Body of pancreas (tissue), 4 donors: Measurements from ENCODE around the gene MYCBP2. TPM values are rescaled to one million over a fixed set of nuclear protein-coding genes. Genes with fewer than 3 reads are reported as not detected.
A peak's percentile ranks its signal among the peaks of the same experiment; 100 is the strongest.

Source experiments
- ATAC-seq: fragments of 150-250 bp; one replicate; pipeline ENCODE4 v1.9.1; 2016
- DNase-seq, 4 donors: peaks; one replicate each; pipeline ENCODE4 v3.0.0-alpha.2; 2019
- H3K27ac ChIP-seq, 4 donors: fragments of 200-600 bp; sonication (generic); 1 replicate in 3 of 4; 2 replicates in 1 of 4; pipeline versions ENCODE4 v1.5.1 to v1.6.1; 2016 to 2019; ENCODE audit warnings: mild to moderate bottlenecking in 1 of 4, mixed read lengths in 1 of 4, moderate library complexity in 1 of 4
- H3K27me3 ChIP-seq, 2 donors: fragments of 200-600 bp; sonication (generic); one replicate each; pipeline ENCODE4 v1.6.0; 2016; ENCODE audit warnings: mild to moderate bottlenecking in 1 of 2
- H3K36me3 ChIP-seq, 2 donors: fragments of 200-600 bp; sonication (generic); replicated peaks in 1 of 2; 2 replicates each; pipeline ENCODE4 v1.5.1; 2016; ENCODE audit warnings: low read depth in 2 of 2; ENCODE audit not compliant: insufficient read depth in 1 of 2
- H3K4me1 ChIP-seq: fragments of 200-600 bp; sonication (generic); one replicate; pipeline ENCODE4 v1.6.0; 2016
- H3K4me3 ChIP-seq, 2 donors: fragments of 200-600 bp; sonication (generic); 1 replicate in 1 of 2; 2 replicates in 1 of 2; pipeline ENCODE4 v1.5.1; 2016 to 2019
- H3K9me3 ChIP-seq, 3 donors: fragments of 200-600 bp; sonication (generic); 1 replicate in 2 of 3; 2 replicates in 1 of 3; pipeline ENCODE4 v1.5.1; 2016
- POLR2A ChIP-seq, 3 donors: fragments of 450-650 bp; IDR thresholded peaks; one replicate each; pipeline ENCODE4 v1.6.1; 2016; ENCODE audit warnings: antibody characterized with exemption in 3 of 3, mild to moderate bottlenecking in 2 of 3
- WGBS, 2 donors: methylation state at CpG; one replicate each; pipeline ENCODE4 v1.1.5; 2017; 5-methylcytosine and 5-hydroxymethylcytosine counted together
- intact Hi-C: fragments of 100-400 bp; cut with DNase I; formaldehyde crosslinking; loops from one replicate; pipeline ENCODE4 v1.15.1; 2023
- total RNA-seq, 2 donors: library from RNA; depleted of rRNA; stranded (reverse); fragments of >200 nt; gene quantifications; one replicate each; pipeline ENCODE4 v1.1.0, GENCODE V29; 2016
- TF ChIP-seq, protein P1 (sequence below), 7 experiments: fragments of 450-650 bp in 4 of 7; fragments of 200-600 bp in 3 of 7; sonication (generic) in 3 of 7; IDR thresholded peaks; one replicate each; pipeline ENCODE4 v1.5.1; 2016 to 2019; ENCODE audit warnings: antibody characterized with exemption in 7 of 7

The MYCBP2 gene
- total RNA-seq, 2 donors from 2014 or later = 85.9 to 127 TPM

DNA sequence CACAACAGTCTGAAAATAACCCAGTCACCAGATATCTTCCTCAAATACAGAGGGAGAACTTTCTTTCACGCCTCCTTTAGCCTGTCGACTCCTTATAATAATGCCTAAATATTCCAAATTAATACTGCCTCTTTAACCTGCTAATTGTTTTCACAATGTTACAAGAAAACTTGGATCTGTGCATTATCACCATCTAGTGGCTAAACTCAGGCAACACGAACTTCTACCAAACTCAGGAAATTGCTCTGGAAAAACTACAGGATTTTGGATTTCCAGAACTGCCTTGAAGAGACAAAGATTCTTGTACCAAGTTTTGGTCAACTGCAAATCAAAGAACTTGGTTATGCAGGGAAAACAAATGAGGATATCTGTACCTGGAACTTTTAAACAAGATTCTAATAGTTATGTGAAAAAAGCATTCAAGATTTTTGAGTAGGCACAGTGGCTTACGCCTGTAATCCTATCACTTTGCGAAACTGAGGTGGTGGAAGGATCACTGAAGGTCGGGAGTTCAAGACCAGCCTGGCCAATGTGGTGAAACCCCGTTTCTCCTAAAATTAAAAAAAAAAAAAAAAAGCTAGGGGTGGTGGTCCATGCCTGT is 324.2 kb downstream of the MYCBP2 start:
- H3K9me3 ChIP-seq = no peaks in the 10 kb centered on the region
- no peak overlapping the region for H3K4me3 ChIP-seq
- H3K27me3 ChIP-seq = no peaks in the 10 kb centered on the region
- ATAC-seq (peak; percentile 56), DNase-seq (peak in 1 of 4 donors; percentile 12)
- WGBS, 2 donors = 48 to 58% methylated on average over 7 of the region's 7 CpGs
- intact Hi-C loops = no loop called here
- H3K27ac ChIP-seq = no peak overlapping the region
- no peak for TF ChIP-seq POLR2A (IDR thresholded peaks at IDR 0.05)
- TF ChIP-seq, protein P1, sequence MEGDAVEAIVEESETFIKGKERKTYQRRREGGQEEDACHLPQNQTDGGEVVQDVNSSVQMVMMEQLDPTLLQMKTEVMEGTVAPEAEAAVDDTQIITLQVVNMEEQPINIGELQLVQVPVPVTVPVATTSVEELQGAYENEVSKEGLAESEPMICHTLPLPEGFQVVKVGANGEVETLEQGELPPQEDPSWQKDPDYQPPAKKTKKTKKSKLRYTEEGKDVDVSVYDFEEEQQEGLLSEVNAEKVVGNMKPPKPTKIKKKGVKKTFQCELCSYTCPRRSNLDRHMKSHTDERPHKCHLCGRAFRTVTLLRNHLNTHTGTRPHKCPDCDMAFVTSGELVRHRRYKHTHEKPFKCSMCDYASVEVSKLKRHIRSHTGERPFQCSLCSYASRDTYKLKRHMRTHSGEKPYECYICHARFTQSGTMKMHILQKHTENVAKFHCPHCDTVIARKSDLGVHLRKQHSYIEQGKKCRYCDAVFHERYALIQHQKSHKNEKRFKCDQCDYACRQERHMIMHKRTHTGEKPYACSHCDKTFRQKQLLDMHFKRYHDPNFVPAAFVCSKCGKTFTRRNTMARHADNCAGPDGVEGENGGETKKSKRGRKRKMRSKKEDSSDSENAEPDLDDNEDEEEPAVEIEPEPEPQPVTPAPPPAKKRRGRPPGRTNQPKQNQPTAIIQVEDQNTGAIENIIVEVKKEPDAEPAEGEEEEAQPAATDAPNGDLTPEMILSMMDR (IDR thresholded peaks at IDR 0.05) = peak; percentile 32 to 64 (median 58)
- H3K36me3 ChIP-seq = peaks cover 0 to 7% of the 10 kb centered on the region in 2 donors
- peaks cover 42% of the 10 kb centered on the region for H3K4me1 ChIP-seq

DNA sequence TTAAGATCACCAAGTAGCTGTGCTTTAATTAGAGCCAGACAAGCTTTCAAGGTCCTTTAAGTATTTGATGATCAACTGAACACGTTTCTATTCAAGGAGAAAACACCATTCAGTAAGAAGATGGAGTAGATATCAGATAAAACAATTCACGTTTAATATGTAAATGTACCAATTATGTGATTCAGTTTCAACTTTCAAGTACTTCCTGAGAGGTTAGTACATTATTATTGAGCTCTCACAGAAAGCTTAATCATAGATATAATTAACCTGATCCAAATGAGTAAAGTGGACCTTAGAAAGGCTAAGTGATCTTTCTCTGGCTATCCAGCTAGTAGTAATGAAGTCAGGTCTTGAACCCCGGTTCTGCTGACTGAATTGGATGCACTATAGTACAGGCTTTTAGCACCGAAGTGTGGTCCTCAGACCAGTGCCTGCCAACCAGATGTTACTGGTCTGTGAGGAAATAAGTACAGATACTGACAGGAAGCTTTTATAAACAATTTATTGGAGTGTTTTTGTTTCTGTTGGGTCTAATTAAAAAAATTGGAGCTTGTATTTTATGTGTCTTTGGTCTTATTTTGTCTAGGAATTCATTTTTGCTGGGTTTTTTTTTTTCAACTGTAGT is 324.8 kb downstream of the MYCBP2 start:
- Histone ChIP-seq H3K9me3 (no peaks in the 10 kb centered on the region), H3K27me3 (no peaks in the 10 kb centered on the region), H3K4me3 (no peak overlapping the region), H3K27ac (no peak overlapping the region), H3K4me1 (peaks cover 42% of the 10 kb centered on the region), H3K36me3 (peaks cover 0 to 5% of the 10 kb centered on the region in 2 donors)
- TF ChIP-seq, protein P1 (IDR thresholded peaks at IDR 0.05) = no peak
- intact Hi-C loops = no loop called here
- ATAC-seq (no peak), DNase-seq (no peak)
- 28 to 37% methylated on average over 4 of the region's 4 CpGs for WGBS, 2 donors

DNA sequence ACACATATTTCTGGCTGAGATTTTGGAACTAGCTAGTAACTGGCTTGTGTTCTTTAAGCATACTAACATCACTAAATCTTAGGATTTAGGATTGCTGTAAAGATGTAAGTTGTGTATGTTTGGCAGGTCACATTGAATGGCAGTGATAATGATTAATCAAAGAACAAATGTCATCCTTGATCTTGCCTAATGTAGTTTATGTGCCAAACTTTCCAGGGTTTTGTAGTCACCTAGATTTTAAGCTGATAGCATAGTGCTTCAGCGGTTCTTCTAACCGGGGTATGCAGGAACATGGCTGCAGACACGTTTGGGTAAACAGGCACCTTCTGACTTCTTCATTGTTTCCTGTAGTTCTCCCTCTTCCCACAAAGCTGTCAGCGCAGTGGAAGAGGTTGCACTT is 325.4 kb downstream of the MYCBP2 start:
- Histone ChIP-seq H3K36me3 (peaks cover 0 to 3% of the 10 kb centered on the region in 2 donors), H3K27me3 (no peaks in the 10 kb centered on the region), H3K4me1 (peaks cover 42% of the 10 kb centered on the region), H3K27ac (no peak overlapping the region), H3K9me3 (no peaks in the 10 kb centered on the region), H3K4me3 (no peak overlapping the region)
- intact Hi-C loops = no loop called here
- TF ChIP-seq, protein P1 (IDR thresholded peaks at IDR 0.05) = no peak
- TF ChIP-seq POLR2A (IDR thresholded peaks at IDR 0.05) = no peak
- DNase-seq (no peak), ATAC-seq (no peak)
- 32 to 33% methylated on average over 4 of the region's 4 CpGs for WGBS, 2 donors

DNA sequence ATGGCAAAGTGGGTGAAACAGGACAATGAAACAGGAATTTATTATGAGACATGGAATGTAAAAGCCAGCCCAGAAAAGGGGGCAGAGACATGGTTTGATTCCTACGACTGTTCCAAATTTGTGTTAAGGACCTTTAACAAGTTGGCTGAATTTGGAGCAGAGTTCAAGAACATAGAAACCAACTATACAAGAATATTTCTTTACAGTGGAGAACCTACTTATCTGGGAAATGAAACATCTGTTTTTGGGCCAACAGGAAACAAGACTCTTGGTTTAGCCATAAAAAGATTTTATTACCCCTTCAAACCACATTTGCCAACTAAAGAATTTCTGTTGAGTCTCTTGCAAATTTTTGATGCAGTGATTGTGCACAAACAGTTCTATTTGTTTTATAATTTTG is 326.4 kb downstream of the MYCBP2 start:
- no peak for TF ChIP-seq POLR2A (IDR thresholded peaks at IDR 0.05)
- TF ChIP-seq, protein P1 (IDR thresholded peaks at IDR 0.05) = no peak
- H3K36me3 ChIP-seq = peaks cover 0 to 5% of the 10 kb centered on the region in 2 donors
- ATAC-seq (no peak), DNase-seq (no peak)
- intact Hi-C loops = no loop called here
- no peak overlapping the region for H3K4me3 ChIP-seq
- WGBS, 2 donors = 31 to 48% methylated on average over 1 of the region's 1 CpG
- H3K27ac ChIP-seq = peak overlapping the region in 1 of 4 donors; percentile 33
- no peaks in the 10 kb centered on the region for H3K9me3 ChIP-seq
- H3K4me1 ChIP-seq = peaks cover 42% of the 10 kb centered on the region
- no peaks in the 10 kb centered on the region for H3K27me3 ChIP-seq

Other genes starting within 250 kb of the MYCBP2 start
- not detected for gene SCEL, start 208.6 kb upstream of the MYCBP2 start, total RNA-seq